Epithelial cell of proximal tubule (primary cell): ENCODE data around the gene HIP1. TPM values are rescaled to one million over a fixed set of nuclear protein-coding genes. Genes with fewer than 3 reads are reported as not detected.
"Not testable (repeated sequence)": the region's sequence is repeated elsewhere in the genome, so short reads cannot be mapped to it uniquely, and the experiment has no call there.

Experiments used
- DNase-seq: peaks from one replicate; pipeline ENCODE4 v3.0.0-alpha.2; 2011; ENCODE audit warnings: low read depth
- H3K4me3 ChIP-seq: 2 replicates; pipeline ENCODE4 v1.5.1; 2011; ENCODE audit warnings: low read depth, mild to moderate bottlenecking, low read length
- total RNA-seq: library from RNA; depleted of rRNA; stranded (reverse); fragments of >200 nt; gene quantifications from 2 replicates; pipeline ENCODE4 v1.2.3, GENCODE V29; 2015
- TF ChIP-seq, protein P1 (sequence below): conservative IDR thresholded peaks from 2 replicates; pipeline ENCODE4 v1.5.1; 2012; ENCODE audit warnings: low read depth, mild to moderate bottlenecking, low read length

The HIP1 gene
- total RNA-seq, 1 donor from 2014 or later, result 10.6 TPM

DNA sequence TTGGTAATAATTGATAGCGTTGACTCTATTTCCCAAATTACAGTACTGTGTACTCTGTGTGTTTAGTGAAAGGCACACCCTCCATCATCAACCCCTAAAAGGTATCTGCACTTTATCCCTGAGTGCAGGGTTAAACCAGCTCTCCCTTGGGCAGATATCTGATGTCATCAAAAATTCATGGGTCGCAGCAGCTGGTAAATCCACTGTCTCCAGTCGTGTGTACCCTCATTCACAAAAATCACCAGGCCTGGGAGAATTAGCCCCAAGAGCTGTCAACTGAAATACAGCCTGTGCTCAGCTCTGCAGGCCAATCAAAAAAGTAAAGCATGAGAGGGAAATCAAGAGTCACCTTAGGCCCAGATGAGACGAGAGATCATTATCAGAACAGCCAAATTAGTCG, 103.7 kb downstream of the HIP1 start:
- TF ChIP-seq, protein P1, sequence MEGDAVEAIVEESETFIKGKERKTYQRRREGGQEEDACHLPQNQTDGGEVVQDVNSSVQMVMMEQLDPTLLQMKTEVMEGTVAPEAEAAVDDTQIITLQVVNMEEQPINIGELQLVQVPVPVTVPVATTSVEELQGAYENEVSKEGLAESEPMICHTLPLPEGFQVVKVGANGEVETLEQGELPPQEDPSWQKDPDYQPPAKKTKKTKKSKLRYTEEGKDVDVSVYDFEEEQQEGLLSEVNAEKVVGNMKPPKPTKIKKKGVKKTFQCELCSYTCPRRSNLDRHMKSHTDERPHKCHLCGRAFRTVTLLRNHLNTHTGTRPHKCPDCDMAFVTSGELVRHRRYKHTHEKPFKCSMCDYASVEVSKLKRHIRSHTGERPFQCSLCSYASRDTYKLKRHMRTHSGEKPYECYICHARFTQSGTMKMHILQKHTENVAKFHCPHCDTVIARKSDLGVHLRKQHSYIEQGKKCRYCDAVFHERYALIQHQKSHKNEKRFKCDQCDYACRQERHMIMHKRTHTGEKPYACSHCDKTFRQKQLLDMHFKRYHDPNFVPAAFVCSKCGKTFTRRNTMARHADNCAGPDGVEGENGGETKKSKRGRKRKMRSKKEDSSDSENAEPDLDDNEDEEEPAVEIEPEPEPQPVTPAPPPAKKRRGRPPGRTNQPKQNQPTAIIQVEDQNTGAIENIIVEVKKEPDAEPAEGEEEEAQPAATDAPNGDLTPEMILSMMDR, result no peak
- no peak for DNase-seq
- H3K4me3 ChIP-seq, result no peak overlapping the region

DNA sequence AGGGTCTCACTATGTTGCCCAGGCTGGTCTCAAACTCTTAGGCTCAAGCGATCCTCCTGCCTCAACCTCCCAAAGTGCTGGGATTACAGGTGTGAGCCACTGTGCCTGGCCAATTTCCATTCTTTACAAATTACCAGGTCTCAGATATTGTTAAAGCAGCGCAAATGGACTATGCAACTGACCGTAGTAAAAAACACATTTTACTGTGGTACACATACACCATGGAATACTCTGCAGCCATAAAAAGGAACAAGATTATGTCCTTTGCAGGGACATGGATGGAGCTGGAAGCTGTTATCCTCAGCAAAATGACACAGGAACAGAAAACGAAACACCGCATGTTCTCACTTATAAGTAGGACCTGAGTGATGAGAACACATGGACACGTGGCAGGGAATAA, 106.2 kb downstream of the HIP1 start:
- not testable (repeated sequence) for H3K4me3 ChIP-seq, DNase-seq

DNA sequence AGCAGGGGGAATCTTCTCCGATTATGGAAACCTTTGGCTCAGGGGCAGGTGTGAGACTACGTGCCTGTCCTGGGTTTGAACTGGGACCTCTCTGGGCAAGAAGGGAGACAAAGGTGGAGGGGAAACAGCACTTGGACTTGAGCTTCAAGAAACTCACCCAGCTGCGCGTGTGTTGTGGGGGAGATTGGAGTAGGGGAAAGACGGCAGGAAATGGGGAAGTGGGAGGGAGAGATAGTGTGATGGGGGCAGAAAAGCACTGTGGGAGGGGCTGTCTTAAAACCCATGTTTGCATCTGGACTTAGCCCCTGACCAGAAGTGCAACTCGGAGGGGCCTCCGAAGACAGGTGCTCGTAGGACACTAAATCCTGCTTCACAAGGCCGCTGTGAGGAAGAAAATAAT, 107.0 kb downstream of the HIP1 start:
- TF ChIP-seq, protein P1, result no peak
- DNase-seq, result no peak
- H3K4me3 ChIP-seq, result no peak overlapping the region

DNA sequence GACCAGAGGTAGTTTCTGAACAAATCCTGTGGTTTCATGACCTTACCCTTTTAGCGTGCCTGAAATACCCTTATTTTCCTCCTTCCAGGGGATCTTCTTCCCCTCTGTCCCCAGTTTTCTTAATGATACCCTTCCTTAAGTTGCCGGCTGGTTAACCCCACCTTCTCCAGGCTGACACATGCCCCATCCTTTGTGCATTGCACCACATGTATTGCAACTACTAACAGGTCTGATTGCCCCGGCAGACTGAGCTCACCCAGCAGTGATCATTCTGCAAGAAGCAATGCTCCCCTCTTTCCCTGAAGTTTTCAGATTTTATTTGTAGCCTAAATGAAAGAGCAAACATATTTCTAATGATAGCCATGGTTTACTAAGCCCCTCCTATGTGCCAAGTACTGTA, 108.2 kb downstream of the HIP1 start:
- TF ChIP-seq, protein P1, result no peak
- no peak overlapping the region for H3K4me3 ChIP-seq
- DNase-seq, result no peak

DNA sequence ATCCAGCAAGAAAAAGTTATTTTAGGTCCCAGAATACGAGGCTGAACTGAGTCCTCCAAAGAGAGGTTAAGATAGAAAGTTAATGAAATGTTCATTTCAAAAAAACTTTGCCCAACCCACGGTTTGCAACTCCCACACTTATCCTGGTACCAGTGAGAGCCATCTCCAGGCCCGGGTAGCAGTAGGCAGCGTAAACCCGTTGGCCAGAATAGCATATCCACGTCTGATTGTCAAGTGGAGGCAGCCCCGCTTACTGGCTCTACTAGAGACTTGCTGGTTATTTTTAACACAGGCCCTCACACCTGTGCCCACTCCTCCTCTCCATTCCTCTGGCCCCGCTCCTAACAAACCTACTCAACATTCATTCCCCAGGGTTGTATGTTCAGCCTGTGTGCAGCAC, 109.7 kb downstream of the HIP1 start:
- no peak for DNase-seq
- TF ChIP-seq, protein P1, result no peak
- no peak overlapping the region for H3K4me3 ChIP-seq

DNA sequence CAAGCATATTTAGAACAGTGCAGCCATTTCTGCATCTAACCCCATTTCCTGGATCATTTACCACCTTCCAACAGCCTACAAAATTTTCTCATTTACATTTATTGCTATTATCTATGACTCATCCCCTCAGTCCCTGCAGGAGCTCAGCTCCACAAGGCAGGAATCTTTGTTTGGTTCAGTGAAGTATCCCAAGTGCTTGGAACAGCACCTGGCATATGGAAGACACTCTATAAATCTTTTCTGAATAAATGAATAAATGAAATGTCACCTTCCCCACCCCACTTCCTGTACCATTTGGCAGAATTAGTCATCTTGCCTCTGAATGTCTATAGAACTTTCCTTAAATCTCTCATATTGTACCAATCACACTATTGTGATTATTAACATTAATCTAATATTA, 110.7 kb downstream of the HIP1 start:
- DNase-seq, result no peak
- TF ChIP-seq, protein P1, result no peak

DNA sequence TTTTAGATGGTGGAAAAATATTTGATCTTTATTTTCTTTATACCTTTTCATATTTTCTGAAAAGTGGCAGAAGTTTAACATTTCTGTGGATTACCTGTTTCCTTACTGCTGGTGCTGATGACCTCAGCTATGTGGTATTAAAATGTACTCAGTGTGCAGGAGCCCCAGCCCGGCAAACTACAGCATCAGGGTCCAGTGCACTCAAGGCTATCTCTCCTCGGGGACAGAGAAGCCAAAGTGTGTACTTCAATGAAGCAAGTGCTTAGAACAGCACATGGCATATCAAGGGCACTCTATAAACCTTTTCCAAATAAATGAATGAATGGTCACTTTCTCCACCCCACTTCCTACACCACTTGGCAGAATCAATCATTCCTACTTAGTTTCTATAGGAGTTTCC, 111.8 kb downstream of the HIP1 start:
- no peak overlapping the region for H3K4me3 ChIP-seq
- DNase-seq, result no peak
- TF ChIP-seq, protein P1, result no peak

More for the DNA sequence above, 110.7 kb downstream of the HIP1 start:
- H3K4me3 ChIP-seq, result no peak overlapping the region

DNA sequence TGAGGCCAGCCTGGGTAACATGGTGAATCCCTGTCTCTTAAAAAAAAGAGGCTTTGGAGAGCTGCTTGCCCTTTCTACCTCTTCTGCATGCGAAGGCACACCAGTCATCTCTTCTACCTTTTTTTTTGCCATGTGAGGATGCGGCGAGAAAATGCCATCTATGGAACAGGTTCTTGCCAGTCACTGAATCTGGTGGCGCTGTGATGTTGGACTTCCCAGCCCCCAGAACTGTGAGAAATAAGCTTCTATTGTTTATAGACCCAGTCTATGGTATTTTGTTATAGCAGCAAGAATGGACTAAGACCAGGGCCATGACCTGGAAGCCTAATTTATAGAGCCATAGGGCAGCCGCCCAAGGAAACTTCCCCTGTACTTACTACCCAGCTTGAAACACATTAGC, 112.9 kb downstream of the HIP1 start:
- no peak for DNase-seq
- TF ChIP-seq, protein P1, result no peak
- H3K4me3 ChIP-seq, result no peak overlapping the region
